T-cell (primary cell): ENCODE measurements around the gene DNAH11. TPM values are rescaled to one million over a fixed set of nuclear protein-coding genes. Genes with fewer than 3 reads are reported as not detected.

ENCODE experiments used
- ATAC-seq, 4 experiments: fragments of 200-7000 bp in 3 of 4; fragments of 150-1000 bp in 1 of 4; cut with Tn5 transposase; replicated peaks in 1 of 4; 1 replicate in 3 of 4; 2 replicates in 1 of 4; pipeline ENCODE4 v1.10.0; 2021; ENCODE audit warnings: moderate library complexity in 3 of 4, mild to moderate bottlenecking in 2 of 4, moderate number of reproducible peaks in 1 of 4
- CTCF ChIA-PET, 2 donors: fragments of 300-600 bp; sonication (Branson Sonifier 250); formaldehyde crosslinking; loops; one replicate each; lab custom pipeline; 2022; ENCODE audit warnings: antibody characterized with exemption in 2 of 2; lab: Charles Lee
- POLR2A ChIA-PET, 2 donors: fragments of 300-600 bp; sonication (Branson Sonifier 250); formaldehyde crosslinking; loops; one replicate each; lab custom pipeline; 2022; ENCODE audit warnings: antibody characterized with exemption in 2 of 2; lab: Charles Lee
- DNase-seq, 35 experiments: peaks; one replicate each; pipeline versions ENCODE4 v3.0.0 to v3.0.0-alpha.2; 2013 to 2023
- H3K27ac ChIP-seq: one replicate; pipeline ENCODE4 v1.5.1; 2013; ENCODE audit warnings: low read length
- H3K27me3 ChIP-seq, 2 experiments: replicated peaks in 1 of 2; 1 replicate in 1 of 2; 2 replicates in 1 of 2; pipeline versions ENCODE4 v1.6.1 to v1.7.0; 2013; ENCODE audit warnings: low read length in 1 of 2, mixed read lengths in 1 of 2; ENCODE audit not compliant: control insufficient read depth in 2 of 2, insufficient read depth in 2 of 2; ENCODE audit errors: extremely low read depth in 1 of 2
- H3K36me3 ChIP-seq, 2 donors: 1 replicate in 1 of 2; 2 replicates in 1 of 2; pipeline versions ENCODE4 v1.6.1 to v1.7.0; 2013; ENCODE audit warnings: low read length in 1 of 2; ENCODE audit not compliant: control insufficient read depth in 2 of 2, insufficient read depth in 1 of 2; ENCODE audit errors: extremely low read depth in 1 of 2
- H3K4me1 ChIP-seq, 2 experiments: 1 replicate in 1 of 2; 2 replicates in 1 of 2; pipeline versions ENCODE4 v1.6.1 to v1.7.0; 2013; ENCODE audit warnings: low read length in 2 of 2, mixed read lengths in 1 of 2; ENCODE audit not compliant: insufficient read depth in 2 of 2, control insufficient read depth in 1 of 2; ENCODE audit errors: extremely low read depth in 1 of 2
- H3K4me3 ChIP-seq, 2 donors: 1 replicate in 1 of 2; 2 replicates in 1 of 2; pipeline versions ENCODE4 v1.5.1 to v1.7.0; 2013; ENCODE audit warnings: mild to moderate bottlenecking in 2 of 2, low read length in 1 of 2, moderate library complexity in 1 of 2; ENCODE audit not compliant: control insufficient read depth in 1 of 2; ENCODE audit errors: extremely low read depth in 1 of 2
- H3K9me3 ChIP-seq: 2 replicates; pipeline ENCODE4 v1.7.0; 2013
- H3K27ac Mint-ChIP-seq, 2 donors: one replicate each; pipeline ENCODE4 v1.8.0; 2020 to 2021; ENCODE audit warnings: mild to moderate bottlenecking in 2 of 2, mixed read lengths in 2 of 2
- H3K27me3 Mint-ChIP-seq, 2 donors: one replicate each; pipeline ENCODE4 v1.8.0; 2021 to 2022; ENCODE audit warnings: mixed read lengths in 2 of 2
- H3K36me3 Mint-ChIP-seq: one replicate; pipeline ENCODE4 v1.8.0; 2021; ENCODE audit warnings: mixed read lengths
- H3K4me1 Mint-ChIP-seq, 3 donors: one replicate each; pipeline ENCODE4 v1.8.0; 2020 to 2022; ENCODE audit warnings: mixed read lengths in 3 of 3, mild to moderate bottlenecking in 1 of 3
- H3K4me3 Mint-ChIP-seq, 3 donors: one replicate each; pipeline ENCODE4 v1.8.0; 2020 to 2022; ENCODE audit warnings: mild to moderate bottlenecking in 3 of 3, mixed read lengths in 3 of 3, moderate library complexity in 3 of 3
- H3K9me3 Mint-ChIP-seq, 3 donors: one replicate each; pipeline ENCODE4 v1.8.0; 2020 to 2022; ENCODE audit warnings: mixed read lengths in 3 of 3
- WGBS: methylation state at CpG from one replicate; pipeline ENCODE4 v1.1.5; 2013; ENCODE audit warnings: missing lambda C conversion rate; ENCODE audit not compliant: insufficient coverage; 5-methylcytosine and 5-hydroxymethylcytosine counted together
- total RNA-seq, 35 experiments: library from RNA in 6 of 35; stranded (reverse) in 6 of 35; fragments of 120-200 nt in 1 of 35; gene quantifications; one replicate each; pipeline versions ENCODE4 v1.2.1 to v1.2.4 and lab custom pipeline; 2013 to 2026

The DNAH11 gene
- total RNA-seq, 5 donors from 2014 or later (not counting 1 experiment from before 2014, with no cell fraction given) = 0.06 to 0.83 (median 0.35) TPM

- no peak for ATAC-seq
- ChIA-PET POLR2A (no interaction called here), CTCF (no interaction called here)
- Histone ChIP-seq H3K27ac (no peak overlapping the region), H3K36me3 (no peaks in the 10 kb centered on the region), H3K9me3 (no peaks in the 10 kb centered on the region), H3K27me3 (peaks cover 0 to 7% of the 10 kb centered on the region in 2 experiments), H3K4me3 (no peak overlapping the region), H3K4me1 (no peaks in the 10 kb centered on the region)
- H3K4me3 Mint-ChIP-seq = no peak overlapping the region
- DNase-seq = no peak
- no peaks in the 10 kb centered on the region for H3K9me3 Mint-ChIP-seq
- H3K4me1 Mint-ChIP-seq = no peaks in the 10 kb centered on the region
- no peak overlapping the region for H3K27ac Mint-ChIP-seq
- H3K36me3 Mint-ChIP-seq = no peaks in the 10 kb centered on the region
- WGBS = 97% methylated on average over 7 of the region's 8 CpGs
- peaks cover 0 to 15% of the 10 kb centered on the region in 2 donors for H3K27me3 Mint-ChIP-seq
These were observed 75.9 kb downstream of the DNAH11 start for GRCh38 chr7:21618706-21619105.

GRCh38 chr7:21620054-21620453 lies 77.2 kb downstream of the DNAH11 start:
- ATAC-seq = no peak
- Mint-ChIP-seq H3K27ac (no peak overlapping the region), H3K4me1 (no peaks in the 10 kb centered on the region), H3K36me3 (no peaks in the 10 kb centered on the region), H3K9me3 (no peaks in the 10 kb centered on the region), H3K4me3 (no peak overlapping the region), H3K27me3 (peaks cover 0 to 15% of the 10 kb centered on the region in 2 donors)
- Histone ChIP-seq H3K36me3 (no peaks in the 10 kb centered on the region), H3K27ac (no peak overlapping the region), H3K27me3 (peaks cover 0 to 7% of the 10 kb centered on the region in 2 experiments), H3K4me3 (no peak overlapping the region), H3K4me1 (no peaks in the 10 kb centered on the region), H3K9me3 (no peaks in the 10 kb centered on the region)
- CTCF ChIA-PET = no interaction called here
- no peak for DNase-seq
- POLR2A ChIA-PET = no interaction called here
- WGBS = 67% methylated on average over 1 of the region's 2 CpGs

DNA sequence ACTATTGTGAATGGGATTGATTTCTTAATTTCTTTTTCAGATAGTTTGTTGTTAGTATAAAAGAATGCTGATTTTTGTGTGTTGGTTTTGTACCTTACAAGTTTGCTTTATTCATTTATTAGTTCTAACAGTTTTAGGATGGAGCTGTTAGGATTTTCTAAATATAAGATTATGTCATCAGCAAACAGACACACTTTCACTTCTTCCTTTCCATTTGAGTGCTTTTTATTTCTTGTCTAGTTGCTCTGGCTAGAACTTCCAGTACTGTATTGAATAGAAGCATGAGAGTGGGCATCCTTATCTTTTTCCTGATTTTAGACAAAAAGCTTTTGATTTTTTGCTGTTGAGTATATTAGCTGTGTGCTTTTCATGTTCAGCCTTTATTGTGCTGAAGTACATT lies 81.5 kb downstream of the DNAH11 start:
- ATAC-seq (no peak), DNase-seq (no peak)
- Histone ChIP-seq H3K4me3 (no peak overlapping the region), H3K27ac (no peak overlapping the region), H3K27me3 (no peaks in the 10 kb centered on the region), H3K9me3 (no peaks in the 10 kb centered on the region), H3K4me1 (no peaks in the 10 kb centered on the region), H3K36me3 (no peaks in the 10 kb centered on the region)
- POLR2A ChIA-PET = no interaction called here
- no peaks in the 10 kb centered on the region for H3K4me1 Mint-ChIP-seq
- no peaks in the 10 kb centered on the region for H3K27me3 Mint-ChIP-seq
- CTCF ChIA-PET = no interaction called here
- H3K9me3 Mint-ChIP-seq = no peaks in the 10 kb centered on the region
- no peak overlapping the region for H3K27ac Mint-ChIP-seq
- H3K36me3 Mint-ChIP-seq = no peaks in the 10 kb centered on the region
- H3K4me3 Mint-ChIP-seq = no peak overlapping the region

- ChIA-PET CTCF (no interaction called here), POLR2A (no interaction called here)
- WGBS = no CpG with 5 or more reads among the region's 4 CpGs
- Mint-ChIP-seq H3K27me3 (peaks cover 10 to 14% of the 10 kb centered on the region in 2 donors), H3K4me3 (no peak overlapping the region), H3K4me1 (no peaks in the 10 kb centered on the region), H3K9me3 (peaks cover 0 to 3% (median 0%) of the 10 kb centered on the region in 3 donors), H3K36me3 (no peaks in the 10 kb centered on the region), H3K27ac (no peak overlapping the region)
- Histone ChIP-seq H3K4me3 (no peak overlapping the region), H3K36me3 (no peaks in the 10 kb centered on the region), H3K4me1 (no peaks in the 10 kb centered on the region), H3K27ac (no peak overlapping the region), H3K27me3 (peaks cover 0 to 7% of the 10 kb centered on the region in 2 experiments), H3K9me3 (no peaks in the 10 kb centered on the region)
- no peak for ATAC-seq
- DNase-seq = no peak
These were observed 93.9 kb downstream of the DNAH11 start for GRCh38 chr7:21636694-21637093.

DNA sequence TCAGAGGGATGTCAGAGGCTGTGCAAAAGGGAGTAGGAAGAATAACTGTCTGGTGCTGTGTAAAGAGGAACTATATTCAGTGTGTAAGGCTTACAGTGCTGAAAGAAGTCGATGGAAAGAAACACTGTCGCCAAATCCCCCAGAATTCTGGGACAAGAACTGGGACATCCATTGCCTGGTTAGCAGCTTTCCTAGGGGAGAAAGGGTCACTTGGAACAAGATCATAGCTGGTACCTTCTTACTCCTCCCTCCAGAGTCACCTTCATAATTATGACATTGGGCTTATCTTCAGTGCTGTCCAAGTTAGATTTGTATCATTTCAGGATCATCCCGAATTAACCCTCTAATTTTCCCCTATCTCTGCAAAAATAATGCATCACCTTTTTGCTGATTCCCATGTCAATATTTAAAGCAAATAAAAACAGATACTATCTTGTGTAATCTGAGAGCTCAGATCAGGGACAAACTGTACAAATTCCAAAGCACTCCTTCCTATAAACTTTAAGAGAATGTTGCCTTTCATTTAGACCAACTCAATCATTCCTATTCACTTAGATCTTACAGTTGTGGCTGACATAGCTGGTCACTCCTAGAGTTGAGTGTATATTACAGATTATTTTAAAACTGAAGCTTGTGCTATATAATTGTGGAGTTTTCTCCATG lies 96.5 kb downstream of the DNAH11 start:
- ATAC-seq = no peak
- no peaks in the 10 kb centered on the region for H3K4me1 ChIP-seq
- POLR2A ChIA-PET = no interaction called here
- DNase-seq = no peak
- no peaks in the 10 kb centered on the region for H3K9me3 Mint-ChIP-seq
- H3K27ac ChIP-seq = no peak overlapping the region
- H3K4me3 ChIP-seq = no peak overlapping the region
- no peaks in the 10 kb centered on the region for H3K4me1 Mint-ChIP-seq
- H3K4me3 Mint-ChIP-seq = no peak overlapping the region
- peaks cover 15 to 17% of the 10 kb centered on the region in 2 donors for H3K27me3 Mint-ChIP-seq
- H3K27me3 ChIP-seq = peaks cover 0 to 3% of the 10 kb centered on the region in 2 experiments
- H3K9me3 ChIP-seq = no peaks in the 10 kb centered on the region
- H3K36me3 ChIP-seq = no peaks in the 10 kb centered on the region
- WGBS = 58% methylated on average over 3 of the region's 3 CpGs
- CTCF ChIA-PET = no interaction called here
- H3K36me3 Mint-ChIP-seq = no peaks in the 10 kb centered on the region
- no peak overlapping the region for H3K27ac Mint-ChIP-seq

DNA sequence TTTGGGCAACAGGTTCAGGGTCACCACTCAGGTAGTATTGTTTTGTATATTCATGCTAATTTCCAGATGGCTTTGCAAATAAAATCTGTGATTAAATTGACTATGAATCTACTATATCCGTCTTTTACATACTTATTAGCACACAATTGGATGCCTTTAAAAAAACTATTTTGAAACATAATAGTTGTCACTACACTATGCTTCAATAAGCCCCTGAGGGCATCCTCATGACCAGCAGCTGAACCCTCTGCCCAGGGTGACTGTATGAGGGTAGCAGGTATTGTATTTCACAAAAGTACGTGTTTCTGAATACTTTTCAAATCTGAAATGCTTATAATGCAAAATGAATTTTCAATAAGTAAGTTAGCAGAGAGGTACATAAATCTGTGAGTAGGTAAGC lies 97.3 kb downstream of the DNAH11 start:
- H3K4me3 Mint-ChIP-seq = no peak overlapping the region
- no peaks in the 10 kb centered on the region for H3K9me3 Mint-ChIP-seq
- H3K9me3 ChIP-seq = no peaks in the 10 kb centered on the region
- H3K27me3 Mint-ChIP-seq = peaks cover 15 to 17% of the 10 kb centered on the region in 2 donors
- H3K36me3 ChIP-seq = no peaks in the 10 kb centered on the region
- peaks cover 0 to 3% of the 10 kb centered on the region in 2 experiments for H3K27me3 ChIP-seq
- DNase-seq (no peak), ATAC-seq (no peak)
- POLR2A ChIA-PET = no interaction called here
- H3K4me1 Mint-ChIP-seq = peaks cover 0 to under 1% (median 0%) of the 10 kb centered on the region in 3 donors
- CTCF ChIA-PET = no interaction called here
- WGBS = no CpG with 5 or more reads among the region's 2 CpGs
- H3K4me3 ChIP-seq = no peak overlapping the region
- H3K27ac ChIP-seq = no peak overlapping the region
- H3K27ac Mint-ChIP-seq = no peak overlapping the region
- H3K4me1 ChIP-seq = no peaks in the 10 kb centered on the region
- H3K36me3 Mint-ChIP-seq = no peaks in the 10 kb centered on the region
